SU-DHL-6 (cell line): Measurements from ENCODE around the gene TSHZ2.

Experiments
- CTCF ChIP-seq: fragments of 200-600 bp; sonication (generic); IDR thresholded peaks from one replicate; pipeline ENCODE4 v1.5.1; 2017; ENCODE audit warnings: antibody characterized with exemption, mild to moderate bottlenecking, low read length, moderate library complexity; ENCODE audit not compliant: insufficient read depth, poor library complexity, severe bottlenecking
- EZH2phosphoT487 ChIP-seq: fragments of 200-600 bp; sonication (generic), shearing (Covaris generic); conservative IDR thresholded peaks from 2 replicates; pipeline ENCODE4 v1.6.1; 2018; ENCODE audit warnings: mild to moderate bottlenecking, antibody characterized with exemption, low read length, moderate library complexity, mixed read lengths

GRCh38 chr20:53411891-53412290 lies 439.7 kb downstream of the TSHZ2 start:
- TF ChIP-seq CTCF = no peak
- no peak for TF ChIP-seq EZH2phosphoT487
